Mucosa of rectum (tissue), 2 donors: ENCODE measurements around the gene GLT1D1.

Experiments used
- H3K27ac ChIP-seq, 2 donors: one replicate each; pipeline ENCODE4 v1.7.0; 2013; ENCODE audit warnings: inconsistent platforms in 2 of 2, low read depth in 2 of 2, low read length in 2 of 2
- H3K27me3 ChIP-seq, 2 donors: one replicate each; pipeline ENCODE4 v1.7.0; 2013; ENCODE audit warnings: low read length in 2 of 2; ENCODE audit not compliant: control insufficient read depth in 2 of 2, insufficient read depth in 2 of 2
- H3K36me3 ChIP-seq, 2 donors: one replicate each; pipeline ENCODE4 v1.7.0; 2013; ENCODE audit warnings: low read length in 2 of 2; ENCODE audit not compliant: control insufficient read depth in 2 of 2, insufficient read depth in 2 of 2
- H3K4me1 ChIP-seq, 2 donors: one replicate each; pipeline ENCODE4 v1.7.0; 2013; ENCODE audit warnings: low read length in 2 of 2, mild to moderate bottlenecking in 1 of 2; ENCODE audit not compliant: control insufficient read depth in 2 of 2, insufficient read depth in 2 of 2
- H3K4me3 ChIP-seq, 2 donors: one replicate each; pipeline ENCODE4 v1.7.0; 2013; ENCODE audit warnings: low read length in 2 of 2
- H3K9ac ChIP-seq, 2 donors: one replicate each; pipeline ENCODE4 v1.7.0; 2013; ENCODE audit warnings: low read length in 2 of 2, low read depth in 1 of 2, mild to moderate bottlenecking in 1 of 2
- H3K9me3 ChIP-seq, 2 donors: one replicate each; pipeline ENCODE4 v1.7.0; 2013; ENCODE audit warnings: low read length in 2 of 2; ENCODE audit not compliant: control insufficient read depth in 2 of 2
- donor health status: healthy.
- donor health status: Normal muscosa, but diverticular disease.

GLT1D1 gene

GRCh38 chr12:128974881-128975280 lies 121.6 kb downstream of the GLT1D1 start:
- no peak overlapping the region for H3K27ac ChIP-seq
- no peak overlapping the region for H3K4me3 ChIP-seq
- no peaks in the 10 kb centered on the region for H3K36me3 ChIP-seq
- peaks cover 10 to 15% of the 10 kb centered on the region in 2 donors for H3K27me3 ChIP-seq
- no peaks in the 10 kb centered on the region for H3K4me1 ChIP-seq
- no peak overlapping the region for H3K9ac ChIP-seq
- H3K9me3 ChIP-seq, result no peaks in the 10 kb centered on the region

GRCh38 chr12:128976120-128976738 lies 123.0 kb downstream of the GLT1D1 start:
- Histone ChIP-seq H3K27me3 (peaks cover 9 to 10% of the 10 kb centered on the region in 2 donors), H3K27ac (no peak overlapping the region), H3K4me3 (no peak overlapping the region), H3K4me1 (no peaks in the 10 kb centered on the region), H3K9me3 (no peaks in the 10 kb centered on the region), H3K9ac (no peak overlapping the region), H3K36me3 (no peaks in the 10 kb centered on the region)

- Histone ChIP-seq H3K9ac (no peak overlapping the region), H3K4me3 (no peak overlapping the region), H3K36me3 (no peaks in the 10 kb centered on the region), H3K27ac (no peak overlapping the region), H3K27me3 (peaks cover 9 to 10% of the 10 kb centered on the region in 2 donors), H3K9me3 (no peaks in the 10 kb centered on the region), H3K4me1 (no peaks in the 10 kb centered on the region)
These were observed 124.2 kb downstream of the GLT1D1 start for GRCh38 chr12:128977441-128977840.

DNA sequence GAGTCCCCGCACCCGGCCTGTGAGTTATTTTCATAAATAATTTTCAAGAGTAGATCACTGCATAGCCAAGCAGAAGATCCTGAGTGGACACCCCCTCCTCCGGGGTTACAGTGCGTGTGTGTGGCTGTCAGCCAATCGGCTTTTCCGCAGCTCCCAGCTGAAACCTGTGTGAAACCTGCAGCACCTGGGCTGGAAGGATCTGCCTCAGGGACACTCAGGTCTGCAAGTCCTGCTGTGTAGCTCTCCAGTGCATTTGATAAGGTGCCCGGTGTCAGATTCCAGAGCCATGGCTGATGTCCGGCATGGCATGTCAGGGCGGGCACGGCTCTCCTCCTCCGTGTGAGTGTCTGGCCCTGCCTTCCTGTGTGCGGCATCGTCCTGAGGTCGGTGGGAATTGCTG lies 124.8 kb downstream of the GLT1D1 start:
- no peak overlapping the region for H3K9ac ChIP-seq

GRCh38 chr12:128980623-128981022 lies 127.3 kb downstream of the GLT1D1 start:
- Histone ChIP-seq H3K4me3 (no peak overlapping the region), H3K27me3 (peaks cover 0 to 2% of the 10 kb centered on the region in 2 donors), H3K27ac (no peak overlapping the region), H3K9me3 (no peaks in the 10 kb centered on the region), H3K36me3 (no peaks in the 10 kb centered on the region), H3K9ac (no peak overlapping the region), H3K4me1 (no peaks in the 10 kb centered on the region)

More for the DNA sequence above, 124.8 kb downstream of the GLT1D1 start:
- no peak overlapping the region for H3K4me3 ChIP-seq
- H3K27ac ChIP-seq, result no peak overlapping the region
- H3K27me3 ChIP-seq, result peaks cover 9 to 10% of the 10 kb centered on the region in 2 donors
- no peaks in the 10 kb centered on the region for H3K4me1 ChIP-seq
- no peaks in the 10 kb centered on the region for H3K9me3 ChIP-seq
- no peaks in the 10 kb centered on the region for H3K36me3 ChIP-seq

GRCh38 chr12:128981971-128982533 lies 128.8 kb downstream of the GLT1D1 start:
- Histone ChIP-seq H3K4me3 (no peak overlapping the region), H3K9ac (no peak overlapping the region), H3K36me3 (no peaks in the 10 kb centered on the region), H3K9me3 (no peaks in the 10 kb centered on the region), H3K27ac (no peak overlapping the region), H3K27me3 (peaks cover 0 to 2% of the 10 kb centered on the region in 2 donors), H3K4me1 (no peaks in the 10 kb centered on the region)

GRCh38 chr12:128982933-128983332 lies 129.7 kb downstream of the GLT1D1 start:
- H3K36me3 ChIP-seq, result no peaks in the 10 kb centered on the region
- H3K9ac ChIP-seq, result no peak overlapping the region
- H3K4me1 ChIP-seq, result no peaks in the 10 kb centered on the region
- H3K4me3 ChIP-seq, result no peak overlapping the region
- H3K9me3 ChIP-seq, result no peaks in the 10 kb centered on the region
- peaks cover 0 to 2% of the 10 kb centered on the region in 2 donors for H3K27me3 ChIP-seq
- no peak overlapping the region for H3K27ac ChIP-seq

GRCh38 chr12:128983371-128983770 lies 130.1 kb downstream of the GLT1D1 start:
- no peak overlapping the region for H3K4me3 ChIP-seq
- no peak overlapping the region for H3K27ac ChIP-seq
- no peak overlapping the region for H3K9ac ChIP-seq
- no peaks in the 10 kb centered on the region for H3K27me3 ChIP-seq
- no peaks in the 10 kb centered on the region for H3K36me3 ChIP-seq
- no peaks in the 10 kb centered on the region for H3K9me3 ChIP-seq
- H3K4me1 ChIP-seq, result no peaks in the 10 kb centered on the region

- Histone ChIP-seq H3K4me3 (no peak overlapping the region), H3K36me3 (no peaks in the 10 kb centered on the region), H3K9me3 (no peaks in the 10 kb centered on the region), H3K9ac (no peak overlapping the region), H3K27me3 (no peaks in the 10 kb centered on the region), H3K4me1 (no peaks in the 10 kb centered on the region), H3K27ac (no peak overlapping the region)
These were observed 133.7 kb downstream of the GLT1D1 start for GRCh38 chr12:128986957-128987356.

- Histone ChIP-seq H3K4me1 (no peaks in the 10 kb centered on the region), H3K9me3 (no peaks in the 10 kb centered on the region), H3K27me3 (no peaks in the 10 kb centered on the region), H3K36me3 (no peaks in the 10 kb centered on the region), H3K27ac (no peak overlapping the region), H3K4me3 (no peak overlapping the region), H3K9ac (no peak overlapping the region)
These were observed 136.0 kb downstream of the GLT1D1 start for GRCh38 chr12:128989287-128989686.
